IMR-90 (cell line): ENCODE data around the gene FRMD6. TPM values are rescaled to one million over a fixed set of nuclear protein-coding genes. Genes with fewer than 3 reads are reported as not detected.

Source experiments
- ATAC-seq: fragments of 200-7000 bp; cut with Tn5 transposase; 2 replicates; pipeline ENCODE4 v1.9.1; 2020; ENCODE audit warnings: low read depth, mild to moderate bottlenecking, moderate library complexity
- BruUV-seq: library from RNA; stranded (reverse); fragments of 400-500 nt; replicated peaks from 2 replicates; lab custom pipeline; 2021; lab: Mats Ljungman, UMichigan
- CTCF ChIA-PET: fragments of 300-600 bp; formaldehyde crosslinking; extraction: SDS; loops from one replicate; lab custom pipeline; 2021; ENCODE audit warnings: antibody characterized with exemption; lab: Yijun Ruan, JAX
- POLR2A ChIA-PET: fragments of 300-600 bp; sonication (Branson Sonifier 250); formaldehyde crosslinking; loops from one replicate; lab custom pipeline; 2022; ENCODE audit warnings: antibody characterized with exemption; ENCODE audit not compliant: unreplicated experiment; lab: Charles Lee
- DNase-seq: peaks from one replicate; pipeline ENCODE4 v3.0.0; 2013
- H2AFZ ChIP-seq: replicated peaks from 2 replicates; pipeline ENCODE3; 2013; ENCODE audit warnings: low read length, mild to moderate bottlenecking; ENCODE audit not compliant: poor library complexity
- H2AK5ac ChIP-seq: 2 replicates; pipeline ENCODE4 v1.6.1; 2013; ENCODE audit warnings: low read depth, low read length, inconsistent platforms
- H2AK9ac ChIP-seq: replicated peaks from 2 replicates; pipeline ENCODE3; 2013; ENCODE audit warnings: mild to moderate bottlenecking, low read depth, low read length, moderate library complexity; ENCODE audit not compliant: poor library complexity
- H2BK120ac ChIP-seq: 2 replicates; pipeline ENCODE4 v1.6.1; 2013; ENCODE audit warnings: low read depth, low read length, inconsistent platforms
- H2BK15ac ChIP-seq: 3 replicates; pipeline ENCODE4 v1.6.1; 2013; ENCODE audit warnings: low read depth, low read length, inconsistent platforms
- H2BK20ac ChIP-seq: 2 replicates; pipeline ENCODE4 v1.6.1; 2013; ENCODE audit warnings: low read depth, mild to moderate bottlenecking, inconsistent platforms, low read length, moderate library complexity
- H2BK5ac ChIP-seq: 2 replicates; pipeline ENCODE4 v1.6.1; 2013; ENCODE audit warnings: mild to moderate bottlenecking, low read depth, low read length, inconsistent platforms; ENCODE audit not compliant: poor library complexity, severe bottlenecking
- H3K14ac ChIP-seq: replicated peaks from 2 replicates; pipeline ENCODE4 v1.6.1; 2013; ENCODE audit warnings: low read depth, low read length, inconsistent platforms
- H3K18ac ChIP-seq: 2 replicates; pipeline ENCODE4 v1.6.1; 2013; ENCODE audit warnings: low read depth, low read length, control low read depth
- H3K23ac ChIP-seq: 2 replicates; pipeline ENCODE4 v1.6.1; 2013; ENCODE audit warnings: low read depth, low read length, inconsistent platforms
- H3K27ac ChIP-seq: 2 replicates; pipeline ENCODE4 v1.5.1; 2013; ENCODE audit warnings: mild to moderate bottlenecking, control low read depth, low read length; ENCODE audit not compliant: insufficient read depth
- H3K27me3 ChIP-seq: 2 replicates; pipeline ENCODE4 v1.6.1; 2013; ENCODE audit warnings: low read length; ENCODE audit not compliant: control insufficient read depth, insufficient read depth
- H3K36me3 ChIP-seq: 2 replicates; pipeline ENCODE4 v1.6.1; 2013; ENCODE audit warnings: low read length, mixed read lengths; ENCODE audit not compliant: control insufficient read depth, insufficient read depth
- H3K4ac ChIP-seq: 2 replicates; pipeline ENCODE4 v1.6.1; 2013; ENCODE audit warnings: low read depth, low read length, inconsistent platforms
- H3K4me1 ChIP-seq: 2 replicates; pipeline ENCODE4 v1.6.1; 2013; ENCODE audit warnings: low read length, mixed read lengths; ENCODE audit not compliant: control insufficient read depth, insufficient read depth
- H3K4me2 ChIP-seq: 2 replicates; pipeline ENCODE4 v1.6.1; 2013; ENCODE audit warnings: low read depth, mild to moderate bottlenecking, control low read depth, low read length, moderate library complexity
- H3K4me3 ChIP-seq: 2 replicates; pipeline ENCODE4 v1.5.1; 2013; ENCODE audit warnings: low read depth, mild to moderate bottlenecking, control low read depth, low read length, moderate library complexity; ENCODE audit not compliant: insufficient read depth
- H3K56ac ChIP-seq: 2 replicates; pipeline ENCODE4 v1.6.1; 2013; ENCODE audit warnings: low read length, inconsistent platforms; ENCODE audit not compliant: insufficient read depth; ENCODE audit errors: extremely low read depth
- H3K79me1 ChIP-seq, 2 experiments: 2 replicates each; pipeline ENCODE4 v1.6.1; 2013; ENCODE audit warnings: low read length in 2 of 2, inconsistent platforms in 1 of 2, low read depth in 1 of 2
- H3K9ac ChIP-seq: 2 replicates; pipeline ENCODE4 v1.6.1; 2013; ENCODE audit warnings: low read depth, low read length, control low read depth
- H3K9me1 ChIP-seq: 2 replicates; pipeline ENCODE4 v1.6.1; 2013; ENCODE audit warnings: low read length, inconsistent platforms; ENCODE audit not compliant: insufficient read depth
- H3K9me3 ChIP-seq: 2 replicates; pipeline ENCODE4 v1.6.1; 2013; ENCODE audit warnings: low read length; ENCODE audit not compliant: control insufficient read depth, insufficient read depth
- H4K20me1 ChIP-seq: 2 replicates; pipeline ENCODE4 v1.6.1; 2013; ENCODE audit warnings: low read length, inconsistent platforms; ENCODE audit not compliant: insufficient read depth
- H4K5ac ChIP-seq: 2 replicates; pipeline ENCODE4 v1.6.1; 2013; ENCODE audit warnings: mild to moderate bottlenecking, low read depth, low read length, control low read depth
- H4K8ac ChIP-seq, 2 experiments: 2 replicates each; pipeline ENCODE4 v1.6.1; 2013; ENCODE audit warnings: low read depth in 2 of 2, low read length in 2 of 2, control low read depth in 1 of 2, inconsistent platforms in 1 of 2
- H4K91ac ChIP-seq: 2 replicates; pipeline ENCODE4 v1.6.1; 2013; ENCODE audit warnings: low read depth, low read length, inconsistent platforms; ENCODE audit not compliant: insufficient read depth
- CTCF ChIP-seq: conservative IDR thresholded peaks from 2 replicates; pipeline ENCODE4 v1.5.1; 2012; ENCODE audit warnings: mild to moderate bottlenecking, low read depth, low read length, improper control_type of control experiment
- MAFK ChIP-seq: IDR thresholded peaks from 2 replicates; pipeline ENCODE4 v1.6.1; 2012; ENCODE audit warnings: low read depth, low read length, improper control_type of control experiment
- WGBS, 2 experiments: methylation state at CpG; one replicate each; pipeline versions ENCODE4 v1.1.5 to v1.1.7; 2013; ENCODE audit warnings: missing lambda C conversion rate in 2 of 2; ENCODE audit not compliant: insufficient read length in 1 of 2; ENCODE audit errors: extremely low coverage in 2 of 2; 5-methylcytosine and 5-hydroxymethylcytosine counted together
- dilution Hi-C: fragments of 300-500 bp; cut with HindIII; formaldehyde crosslinking; loops from one replicate; pipeline ENCODE4 v1.14.3; 2018; ENCODE audit warnings: low sequenced_read_pairs; ENCODE audit not compliant: unreplicated experiment
- in situ Hi-C: fragments of 300-500 bp; cut with MboI; formaldehyde crosslinking; loops from 3 replicates; pipeline ENCODE4 v1.14.3; 2019; ENCODE audit warnings: low sequenced_read_pairs, inconsistent platforms, mixed read lengths
- intact Hi-C: fragments of 100-400 bp; cut with micrococcal nuclease; formaldehyde crosslinking; loops from 2 replicates; pipeline ENCODE4 v1.10.0; 2022
- polyA plus RNA-seq, 3 experiments: library from polyadenylated mRNA; depleted of rRNA; stranded (reverse); fragments of >200 nt; gene quantifications; 2 replicates each; pipeline ENCODE4 v1.2.3, GENCODE V29; 2012; ENCODE audit warnings: low replicate concordance in 1 of 3
- total RNA-seq: library from RNA; depleted of rRNA; stranded (reverse); fragments of >200 nt; gene quantifications from 2 replicates; pipeline ENCODE4 v1.2.3, GENCODE V29; 2012

The FRMD6 gene
- total and polyA plus RNA-seq, 2 of the 4 experiments (the other 2 are of a cell fraction) = 243 to 682 TPM

- TF ChIP-seq MAFK = peak; percentile 76
- no peak for TF ChIP-seq CTCF
- ATAC-seq = no peak
- in situ Hi-C loops = loop anchor here (5.0 to 10.0 kb wide), 2 partner anchors 116 to 366 kb away; no protein-coding TSS in a partner anchor
- Histone ChIP-seq H3K27ac (no peak overlapping the region), H4K20me1 (peaks cover 87% of the 10 kb centered on the region), H3K9ac (no peak overlapping the region), H3K4me1 (peaks cover 10% of the 10 kb centered on the region), H3K4me3 (no peak overlapping the region), H2BK20ac (no peak overlapping the region), H3K23ac (peak overlapping the region; percentile 22; the same call in 1 of the 2 replicates), H3K9me3 (no peaks in the 10 kb centered on the region), H3K14ac (no peak overlapping the region), H3K36me3 (peaks cover 4% of the 10 kb centered on the region; the same call in 1 of the 2 replicates), H2BK5ac (peak overlapping the region; percentile 76), H2AK9ac (no peak overlapping the region), H3K4ac (no peak overlapping the region; the same call in 1 of the 2 replicates), H2BK15ac (no peak overlapping the region), H4K8ac (no peak overlapping the region), H3K56ac (no peak overlapping the region), H3K18ac (no peak overlapping the region; the same call in 1 of the 2 replicates), H4K5ac (no peak overlapping the region), H2AFZ (no peak overlapping the region), H3K79me1 (peaks cover 0 to 35% of the 10 kb centered on the region in 2 experiments; a peak in 2 of 4 replicates), H3K27me3 (no peaks in the 10 kb centered on the region), H3K9me1 (peaks cover 12% of the 10 kb centered on the region), H2BK120ac (no peak overlapping the region), H2AK5ac (no peak overlapping the region), H4K91ac (no peak overlapping the region), H3K4me2 (peak overlapping the region; percentile 2; the same call in 1 of the 2 replicates)
- no peak for DNase-seq
- no TSS peak for BruUV-seq
- ChIA-PET CTCF (interaction anchor here (1.5 kb wide), 1 partner anchor 375 kb away, joined by 3 read pairs; no protein-coding TSS in a partner anchor), POLR2A (no interaction called here)
- dilution Hi-C loops = no loop called here
- intact Hi-C loops = loop anchor here (5.0 kb wide), 1 partner anchor 34 kb away; no protein-coding TSS in a partner anchor
- 70% methylated on average over 2 of the region's 6 CpGs; no CpG with 5 or more reads in 1 of the 2 experiments for WGBS, 2 experiments
Observed at GRCh38 chr14:51658441-51659173, 6.9 kb downstream of the FRMD6 start.
